Nephron progenitor cell (in vitro differentiated cells): Measurements from ENCODE around the gene USP48.

Source experiments
- DNase-seq: peaks from one replicate; pipeline ENCODE4 v3.0.0; 2021
- H3K27ac Mint-ChIP-seq: 2 replicates; pipeline ENCODE4 v1.8.0; 2021; ENCODE audit warnings: mild to moderate bottlenecking, moderate library complexity, mixed read lengths
- H3K27me3 Mint-ChIP-seq: 2 replicates; pipeline ENCODE4 v1.8.0; 2021; ENCODE audit warnings: mild to moderate bottlenecking, low read depth, mixed read lengths; ENCODE audit not compliant: poor library complexity
- H3K36me3 Mint-ChIP-seq: 2 replicates; pipeline ENCODE4 v1.8.0; 2021; ENCODE audit warnings: low read depth, mixed read lengths
- H3K4me1 Mint-ChIP-seq: 2 replicates; pipeline ENCODE4 v1.8.0; 2021; ENCODE audit warnings: mixed read lengths
- H3K4me3 Mint-ChIP-seq: 2 replicates; pipeline ENCODE4 v1.8.0; 2021; ENCODE audit warnings: mild to moderate bottlenecking, moderate library complexity, mixed read lengths
- H3K9me3 Mint-ChIP-seq: 2 replicates; pipeline ENCODE4 v1.8.0; 2021; ENCODE audit warnings: mild to moderate bottlenecking, moderate library complexity, mixed read lengths
- CTCF ChIP-seq: fragments of 200-600 bp; sonication (generic); IDR thresholded peaks from 2 replicates; pipeline ENCODE4 v1.5.0; 2021; ENCODE audit warnings: antibody characterized with exemption

Gene USP48

GRCh38 chr1:21689661-21690372, 93.1 kb downstream of the USP48 start:
- Mint-ChIP-seq H3K27me3 (no peaks in the 10 kb centered on the region), H3K36me3 (peaks cover 64% of the 10 kb centered on the region), H3K4me3 (no peak overlapping the region), H3K9me3 (peaks cover 24% of the 10 kb centered on the region), H3K4me1 (peaks cover 6% of the 10 kb centered on the region), H3K27ac (peak overlapping the region; percentile 72)
- no peak for TF ChIP-seq CTCF
- no peak for DNase-seq

- H3K36me3 Mint-ChIP-seq, result peaks cover 74% of the 10 kb centered on the region
These were observed 95.8 kb downstream of the USP48 start for GRCh38 chr1:21687081-21687529.

GRCh38 chr1:21685946-21686678, 96.8 kb downstream of the USP48 start:
- DNase-seq, result no peak
- no peak for TF ChIP-seq CTCF
- no peak overlapping the region for H3K27ac Mint-ChIP-seq
- peaks cover 16% of the 10 kb centered on the region for H3K4me1 Mint-ChIP-seq
- no peak overlapping the region for H3K4me3 Mint-ChIP-seq
- H3K27me3 Mint-ChIP-seq, result no peaks in the 10 kb centered on the region
- peaks cover 81% of the 10 kb centered on the region for H3K36me3 Mint-ChIP-seq
- H3K9me3 Mint-ChIP-seq, result peaks cover 32% of the 10 kb centered on the region

More at GRCh38 chr1:21687081-21687529, 95.8 kb downstream of the USP48 start:
- TF ChIP-seq CTCF, result no peak
- no peak overlapping the region for H3K4me3 Mint-ChIP-seq
- H3K27ac Mint-ChIP-seq, result no peak overlapping the region
- peaks cover 32% of the 10 kb centered on the region for H3K9me3 Mint-ChIP-seq
- no peaks in the 10 kb centered on the region for H3K27me3 Mint-ChIP-seq
- no peak for DNase-seq
- peaks cover 9% of the 10 kb centered on the region for H3K4me1 Mint-ChIP-seq

GRCh38 chr1:21681426-21681825, 101.5 kb downstream of the USP48 start:
- no peak for DNase-seq
- peaks cover 67% of the 10 kb centered on the region for H3K36me3 Mint-ChIP-seq
- no peaks in the 10 kb centered on the region for H3K27me3 Mint-ChIP-seq
- H3K27ac Mint-ChIP-seq, result no peak overlapping the region
- peaks cover 24% of the 10 kb centered on the region for H3K9me3 Mint-ChIP-seq
- H3K4me1 Mint-ChIP-seq, result peaks cover 57% of the 10 kb centered on the region
- no peak overlapping the region for H3K4me3 Mint-ChIP-seq
- TF ChIP-seq CTCF, result no peak

- H3K9me3 Mint-ChIP-seq, result peaks cover 19% of the 10 kb centered on the region
- no peaks in the 10 kb centered on the region for H3K27me3 Mint-ChIP-seq
- H3K4me1 Mint-ChIP-seq, result peaks cover 62% of the 10 kb centered on the region
- no peak overlapping the region for H3K27ac Mint-ChIP-seq
- peaks cover 62% of the 10 kb centered on the region for H3K36me3 Mint-ChIP-seq
- no peak for TF ChIP-seq CTCF
- no peak for DNase-seq
- H3K4me3 Mint-ChIP-seq, result no peak overlapping the region
These were observed 102.0 kb downstream of the USP48 start for GRCh38 chr1:21680918-21681317.
